Measurements from ENCODE around the gene ZNF440.
"Not testable (repeated sequence)": the region's sequence is repeated elsewhere in the genome, so short reads cannot be mapped to it uniquely, and the experiment has no call there.

The ZNF440 gene

DNA sequence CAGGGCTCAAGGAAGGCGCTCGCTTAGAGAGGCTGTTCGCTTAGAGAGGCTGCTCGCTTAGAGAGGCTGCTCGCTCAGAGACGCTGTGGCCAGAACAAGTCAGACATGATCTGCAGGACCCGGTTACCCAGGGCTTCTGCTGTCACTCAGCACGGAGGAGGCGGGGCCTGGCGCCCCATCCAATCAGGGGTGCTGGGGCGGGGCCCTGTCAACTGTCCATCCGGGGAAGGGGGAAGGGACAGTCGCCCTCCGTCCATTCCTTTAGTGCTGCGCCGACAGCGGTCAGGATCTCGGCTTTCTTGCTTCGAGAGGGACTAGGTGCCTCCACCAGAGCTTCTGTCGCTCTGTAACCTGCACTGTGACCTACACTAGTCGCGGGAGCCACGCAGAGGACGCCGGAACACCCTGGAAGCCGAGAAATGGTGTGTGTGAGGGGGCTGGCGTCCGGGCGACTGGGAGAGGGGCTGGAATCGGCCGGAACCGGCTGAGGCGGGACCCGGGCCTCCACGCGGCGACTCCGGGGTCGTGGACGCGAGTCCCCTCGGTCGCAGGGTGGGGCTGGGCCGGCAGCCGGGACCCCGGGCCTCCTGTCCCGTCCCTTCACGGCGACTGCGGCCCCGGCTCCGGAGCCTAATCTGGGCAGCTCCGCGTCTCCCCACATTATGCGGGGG, at the start of gene ZNF440:
Gene ZNF440, plus strand, starts transcription at position 245 of the 671 bp plus-strand sequence. Its CDS starts 175 bp downstream, at position 420.
- peak; percentile 88 for DNase-seq

DNA sequence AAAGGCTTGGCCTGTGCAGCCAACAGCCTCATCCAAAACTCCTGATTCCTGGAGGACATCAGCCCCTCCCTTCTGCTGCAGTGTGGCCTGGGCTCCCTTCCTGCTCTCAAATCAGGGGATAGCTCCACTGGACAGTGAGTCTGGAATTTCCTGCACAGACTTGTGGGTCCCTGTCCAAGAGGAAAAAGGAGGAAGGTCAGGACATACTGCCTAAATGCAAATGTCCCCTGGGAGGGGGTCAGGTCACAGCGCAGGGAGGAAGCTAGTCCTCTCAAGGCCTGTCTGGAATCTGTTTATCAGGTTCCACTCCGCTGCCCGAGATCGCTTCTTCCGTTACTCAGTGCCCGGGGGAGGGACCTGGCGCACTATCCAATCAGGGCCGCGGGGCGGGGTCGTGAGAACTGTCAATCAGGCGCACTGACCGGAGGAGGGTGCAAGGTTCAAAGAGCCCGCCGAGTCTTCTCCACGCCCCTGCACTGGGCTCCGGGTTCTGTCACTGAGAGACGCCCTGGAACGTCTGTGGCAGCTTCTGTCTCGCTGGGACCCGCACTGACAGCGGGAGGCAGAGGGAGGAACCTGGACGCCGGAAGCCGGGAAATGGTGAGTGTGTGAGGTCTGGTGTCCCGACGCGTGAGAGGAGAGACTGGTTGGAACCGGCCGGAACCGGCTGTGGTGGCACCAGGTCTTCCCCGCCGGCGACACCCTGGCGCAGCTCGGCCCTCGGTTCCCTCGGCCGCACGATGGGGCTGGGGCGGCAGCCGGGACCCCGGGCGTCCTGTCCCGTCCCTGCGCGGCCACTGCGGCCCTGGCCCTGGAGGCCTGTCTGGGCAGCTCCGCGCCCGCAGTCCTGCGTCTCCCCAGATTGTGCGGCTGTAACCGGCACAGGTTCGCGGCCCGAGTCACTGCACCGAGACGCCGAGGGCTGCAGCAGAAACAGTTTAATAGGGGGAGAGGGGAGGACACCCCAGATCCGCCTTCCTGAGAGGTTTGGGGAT, 47.2 kb upstream of the ZNF440 start, which contains the start of gene ZNF441:
Gene ZNF441, plus strand, starts transcription at position 404 of the 995 bp plus-strand sequence. Its CDS starts 194 bp downstream, at position 598.
- DNase-seq = peak; percentile 94

DNA sequence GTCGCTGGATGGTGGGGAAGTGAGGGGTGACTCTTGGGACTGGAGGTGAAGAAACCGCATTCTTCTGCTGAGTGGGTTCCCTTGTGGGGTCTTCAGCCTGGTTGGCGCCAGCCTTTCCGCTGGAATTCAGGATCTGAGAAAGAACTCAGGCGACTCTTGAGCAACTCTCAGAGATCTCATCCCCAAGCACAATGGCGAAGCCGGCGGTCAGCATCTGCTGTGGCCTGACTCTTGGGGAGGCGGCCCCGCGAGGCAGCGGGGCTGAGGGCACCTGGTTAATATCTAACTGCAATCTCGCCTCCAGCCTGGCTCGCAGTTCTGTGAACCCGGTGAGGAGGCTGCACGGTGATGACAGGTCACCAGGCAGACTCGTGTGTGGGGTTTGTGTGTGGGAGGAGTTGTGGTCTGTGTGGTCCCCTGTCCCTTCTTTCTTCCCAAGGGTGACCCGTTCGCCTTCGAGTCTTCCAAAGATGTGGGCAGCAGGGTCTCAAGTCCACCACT, 46.4 kb upstream of the ZNF440 start:
- DNase-seq = peak; percentile 20

DNA sequence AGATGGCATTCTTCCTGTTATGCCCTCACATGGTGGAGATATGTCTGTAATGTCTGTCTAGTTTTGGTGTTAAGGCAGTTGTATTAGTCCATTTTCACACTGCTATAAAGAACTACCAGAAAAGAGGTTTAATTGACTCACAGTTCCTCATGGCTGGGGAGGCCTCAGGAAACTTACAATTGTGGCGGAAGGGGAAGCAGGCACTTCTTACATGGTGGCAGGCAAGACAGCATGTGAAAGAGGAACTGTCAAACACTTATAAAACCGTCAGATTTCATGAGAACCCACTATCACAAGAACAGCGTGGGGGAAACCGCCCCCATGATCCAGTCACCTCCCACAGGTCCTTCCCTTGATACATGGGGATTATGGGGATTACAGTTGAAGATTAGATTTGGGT, 44.1 kb upstream of the ZNF440 start:
- DNase-seq = no peak

DNA sequence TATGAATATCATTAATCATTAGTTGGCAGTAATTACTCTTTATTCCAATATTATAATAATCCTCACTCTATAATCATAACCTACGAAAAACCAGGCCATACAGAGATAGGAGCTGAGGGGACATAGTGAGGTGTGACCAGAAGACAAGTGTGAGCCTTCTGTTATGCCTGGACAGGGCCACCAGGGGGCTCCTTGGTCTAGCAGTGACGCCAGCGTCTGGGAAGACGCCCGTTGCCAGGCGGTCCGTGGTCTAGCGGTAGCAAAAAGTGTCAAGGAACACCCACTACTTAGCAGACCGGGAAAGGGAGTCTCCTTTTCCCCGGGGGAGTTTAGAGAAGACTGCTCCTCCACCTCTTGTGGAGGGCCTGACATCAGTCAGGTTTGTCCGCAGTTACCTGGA, 42.6 kb upstream of the ZNF440 start:
- DNase-seq = not testable (repeated sequence)

DNA sequence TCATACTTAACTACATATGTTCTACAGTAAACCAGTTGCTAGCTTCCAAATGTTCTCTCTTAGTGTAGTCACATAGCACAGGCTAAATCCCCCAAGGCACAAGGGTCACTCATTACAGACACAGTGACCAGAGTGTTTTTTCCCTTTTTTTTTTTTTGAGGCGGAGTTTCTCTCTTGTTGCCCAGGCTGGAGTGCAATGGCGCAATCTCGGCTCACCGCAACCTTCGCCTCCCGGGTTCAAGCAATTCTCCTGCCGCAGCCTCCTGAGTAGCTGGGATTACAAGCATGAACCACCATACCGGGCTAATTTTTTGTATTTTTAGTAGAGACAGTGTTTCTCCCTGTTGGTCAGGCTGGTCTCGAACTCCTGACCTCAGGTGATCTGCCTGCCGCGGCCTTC, 37.4 kb upstream of the ZNF440 start:
- not testable (repeated sequence) for DNase-seq

DNA sequence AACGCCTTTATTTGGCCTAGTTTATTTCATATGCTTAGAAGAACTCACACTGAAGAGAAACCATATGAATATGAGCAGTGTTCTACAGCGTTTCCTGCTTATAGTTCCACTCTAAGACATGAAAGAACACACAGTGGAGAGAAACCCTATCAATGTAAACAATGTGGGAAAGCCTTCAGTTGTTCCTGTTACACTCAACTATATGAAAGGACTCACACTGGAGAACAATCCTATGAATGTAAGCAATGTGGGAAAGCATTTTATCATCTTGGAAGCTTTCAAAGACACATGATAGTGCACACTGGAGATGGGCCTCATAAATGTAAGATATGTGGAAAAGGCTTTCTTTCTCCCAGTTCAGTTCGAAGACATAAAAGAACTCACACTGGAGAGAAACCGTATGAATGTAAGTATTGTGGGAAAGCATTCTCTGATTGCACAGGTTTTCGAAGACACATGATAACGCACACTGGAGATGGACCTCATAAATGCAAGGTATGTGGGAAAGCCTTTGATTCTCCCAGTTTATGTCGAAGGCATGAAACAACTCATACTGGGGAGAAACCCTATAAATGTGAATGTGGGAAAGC, 33.5 kb upstream of the ZNF440 start:
- no peak for DNase-seq

DNA sequence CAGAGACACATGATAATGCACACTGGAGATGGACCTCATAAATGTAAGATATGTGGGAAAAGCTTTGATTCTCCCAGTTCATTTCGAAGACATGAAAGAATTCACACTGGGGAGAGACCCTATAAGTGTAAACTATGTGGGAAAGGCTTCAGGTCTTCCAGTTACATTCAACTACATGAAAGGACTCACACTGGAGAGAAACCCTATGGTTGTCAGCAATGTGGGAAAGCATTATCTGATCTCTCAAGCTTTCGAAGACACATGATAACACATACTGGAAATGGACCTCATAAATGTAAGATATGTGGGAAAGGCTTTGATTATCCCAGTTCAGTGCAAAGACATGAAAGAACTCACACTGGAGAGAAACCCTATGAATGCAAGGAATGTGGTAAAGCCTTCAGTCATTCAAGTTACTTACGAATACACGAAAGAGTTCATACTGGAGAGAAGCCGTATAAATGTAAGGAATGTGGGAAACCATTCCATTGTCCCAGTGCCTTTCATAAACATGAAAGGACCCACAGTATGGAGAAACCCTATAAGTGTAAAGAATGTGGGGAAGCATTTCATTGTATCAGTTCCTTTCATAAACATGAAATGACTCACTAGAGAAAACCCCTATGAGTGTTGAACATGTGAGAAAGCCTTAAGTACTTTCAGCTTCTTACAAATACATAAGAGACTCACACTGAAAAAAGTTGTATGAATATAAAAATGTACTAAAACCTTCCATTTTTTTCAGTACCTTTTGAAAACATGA, 32.6 kb upstream of the ZNF440 start:
- DNase-seq = no peak

DNA sequence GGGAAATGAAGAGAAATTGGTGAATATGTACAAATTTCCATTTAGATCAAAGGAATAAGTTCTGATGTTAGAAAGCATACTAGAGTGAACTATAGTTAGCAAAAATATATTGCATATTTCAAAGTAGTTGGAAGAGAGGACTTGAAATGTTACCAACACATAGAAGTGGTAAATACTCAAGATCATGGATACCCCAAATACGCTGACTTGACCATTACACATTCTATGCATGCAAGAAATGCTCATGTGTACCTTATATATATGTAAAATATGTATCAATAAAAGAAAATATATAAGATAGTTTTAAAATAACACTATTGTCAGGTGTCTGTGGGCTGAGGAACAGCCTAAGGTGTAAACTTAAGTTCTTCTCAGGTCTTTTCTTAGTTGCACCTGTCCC, 30.3 kb upstream of the ZNF440 start:
- DNase-seq = no peak

DNA sequence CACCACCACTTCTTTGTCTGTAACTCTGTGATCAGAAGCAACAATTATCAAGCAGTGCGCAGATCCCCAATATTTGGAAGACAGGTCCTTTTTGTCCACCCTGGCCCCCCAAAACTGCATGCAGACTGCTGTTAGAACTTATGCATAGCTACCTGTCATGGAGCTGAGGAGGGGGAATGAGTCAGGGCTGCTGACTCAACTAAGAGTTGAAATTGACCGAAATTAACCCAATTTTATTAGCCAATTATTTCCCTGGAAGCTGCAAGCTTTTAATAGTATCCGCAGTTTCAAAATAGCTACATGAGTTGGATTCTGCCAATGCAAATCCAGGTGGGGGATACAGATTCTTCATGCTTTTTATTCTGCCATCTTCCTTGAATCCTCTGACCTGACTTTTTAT, 29.7 kb upstream of the ZNF440 start:
- DNase-seq = no peak

DNA sequence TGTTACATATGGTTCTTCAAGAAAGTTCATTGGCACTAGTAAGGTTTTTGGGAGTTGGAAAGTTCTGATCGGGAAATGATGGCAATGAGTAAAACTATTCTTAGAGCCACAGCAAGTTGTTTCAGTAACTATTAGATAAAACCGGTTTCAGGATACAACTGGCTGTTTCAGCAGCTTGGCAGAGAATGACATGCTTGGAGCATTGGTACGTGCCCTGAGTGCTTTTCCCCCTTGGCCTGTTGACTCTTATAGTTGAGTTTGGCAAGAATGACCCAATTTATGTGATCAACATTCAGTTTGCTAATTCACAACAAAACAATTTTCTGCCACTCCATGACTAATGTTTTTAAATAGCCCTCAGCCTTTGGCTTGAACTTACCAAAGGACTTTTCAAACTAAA, 26.5 kb upstream of the ZNF440 start:
- DNase-seq = no peak

DNA sequence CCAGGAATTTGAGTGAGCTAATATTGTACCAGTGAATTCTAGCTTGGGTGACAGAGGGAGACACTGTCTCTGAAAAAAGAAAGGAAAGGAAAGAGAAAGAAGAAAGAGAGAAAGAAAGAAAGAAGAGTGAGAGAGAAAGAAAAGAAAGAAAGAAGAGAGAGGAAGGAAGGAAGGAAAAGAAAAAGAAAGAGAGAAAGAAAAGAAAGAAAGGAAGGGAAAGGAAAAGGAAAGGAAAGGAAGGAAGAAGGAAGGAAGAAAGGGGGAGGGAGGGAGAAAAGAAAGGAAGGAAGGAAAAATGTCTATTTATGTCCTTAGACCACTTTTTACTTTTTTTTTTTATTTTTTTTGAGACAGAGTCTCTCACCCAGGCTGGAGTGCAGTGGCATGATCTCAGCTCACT, 21.1 kb upstream of the ZNF440 start:
- no peak for DNase-seq

DNA sequence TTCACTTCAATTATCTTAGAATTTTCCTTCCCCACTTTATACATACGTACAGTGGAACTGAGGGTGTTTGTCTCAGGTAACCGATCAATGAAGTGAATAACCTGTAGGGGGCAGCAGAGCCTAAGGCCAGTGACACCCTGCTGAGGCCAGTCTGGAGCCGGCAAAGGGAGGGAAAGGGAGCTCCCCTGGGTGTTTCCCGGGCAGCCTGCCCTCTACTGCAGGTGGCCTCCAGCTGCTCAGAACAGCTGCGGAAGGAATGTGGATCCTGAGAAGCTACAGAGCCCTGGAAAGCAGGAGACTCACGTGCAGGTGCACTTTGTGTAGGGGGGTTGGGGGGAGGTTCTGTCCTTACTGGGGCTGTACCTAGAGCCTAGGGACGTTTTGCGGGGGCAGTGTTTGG, 16.6 kb upstream of the ZNF440 start:
- DNase-seq = peak; percentile 81

DNA sequence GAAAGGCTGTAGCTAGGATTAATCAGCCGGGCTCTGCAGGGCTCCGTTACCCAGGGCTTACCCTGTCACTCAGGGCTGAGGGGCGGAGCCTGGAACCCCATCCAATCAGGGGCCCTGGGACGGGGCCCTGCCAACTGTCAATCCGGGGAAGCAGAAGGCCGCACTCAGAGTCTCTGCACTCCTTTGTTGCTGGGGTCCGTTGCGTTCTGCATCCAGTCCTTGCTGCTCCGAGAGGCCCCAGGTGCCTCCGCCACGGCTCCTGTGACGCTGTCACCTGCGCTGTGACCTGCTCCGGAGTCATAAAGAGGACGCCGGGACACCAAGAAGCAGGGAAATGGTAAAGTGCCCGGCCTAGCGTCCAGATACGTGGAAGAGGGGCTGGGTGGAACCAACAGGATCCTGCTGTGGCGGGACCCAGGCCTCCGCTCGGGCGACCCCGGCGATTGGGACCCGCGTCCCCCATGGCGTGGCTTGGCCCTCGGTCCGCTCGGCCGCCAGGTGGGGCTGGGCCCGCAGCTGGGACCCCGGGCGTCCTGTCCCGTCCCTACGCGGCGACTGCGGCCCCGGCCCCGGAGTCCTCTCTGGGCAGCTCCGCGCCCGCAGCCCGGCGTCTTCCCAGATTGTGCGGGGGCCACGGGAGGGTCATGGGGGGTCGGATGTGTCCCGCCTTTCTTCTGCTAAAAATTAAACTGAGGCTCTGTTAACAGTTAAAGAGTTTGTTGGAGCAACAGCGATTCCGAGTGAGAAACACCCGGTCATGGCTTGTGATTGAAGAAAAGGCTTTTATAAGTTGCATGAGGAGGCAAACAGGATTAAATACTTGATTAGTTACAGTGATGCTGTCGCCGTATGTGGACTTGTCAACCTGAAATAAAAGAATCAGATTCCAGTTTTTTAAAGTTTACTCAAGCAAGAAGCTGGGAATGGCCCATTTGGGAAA, 15.4 kb upstream of the ZNF440 start, which contains the start of gene ZNF491:
Gene ZNF491, plus strand, starts transcription at position 133 of the 940 bp plus-strand sequence. CDS start 7,431 bp downstream, outside the sequence.
- DNase-seq = peak; percentile 89

DNA sequence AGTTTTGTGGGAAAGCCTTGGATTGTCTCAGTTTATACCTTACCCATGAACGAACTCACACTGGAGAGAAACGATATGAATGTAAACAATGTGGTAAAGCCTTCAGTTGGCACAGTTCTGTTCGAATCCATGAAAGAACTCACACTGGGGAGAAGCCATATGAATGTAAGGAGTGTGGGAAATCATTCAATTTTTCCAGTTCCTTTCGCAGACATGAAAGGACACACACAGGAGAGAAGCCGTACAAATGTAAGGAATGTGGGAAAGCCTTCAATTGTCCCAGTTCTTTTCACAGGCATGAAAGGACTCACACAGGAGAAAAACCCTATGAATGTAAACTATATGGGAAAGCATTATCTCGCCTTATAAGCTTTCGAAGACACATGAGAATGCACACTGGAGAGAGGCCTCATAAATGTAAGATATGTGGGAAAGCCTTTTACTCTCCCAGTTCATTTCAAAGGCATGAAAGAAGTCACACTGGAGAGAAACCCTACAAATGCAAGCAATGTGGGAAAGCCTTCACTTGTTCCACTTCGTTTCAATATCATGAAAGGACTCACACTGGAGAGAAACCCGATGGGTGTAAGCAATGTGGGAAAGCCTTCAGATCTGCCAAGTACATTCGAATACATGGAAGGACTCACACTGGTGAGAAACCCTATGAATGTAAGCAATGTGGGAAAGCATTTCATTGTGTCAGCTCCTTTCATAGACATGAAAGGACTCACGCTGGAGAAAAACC, 7.5 kb upstream of the ZNF440 start:
- DNase-seq = no peak

DNA sequence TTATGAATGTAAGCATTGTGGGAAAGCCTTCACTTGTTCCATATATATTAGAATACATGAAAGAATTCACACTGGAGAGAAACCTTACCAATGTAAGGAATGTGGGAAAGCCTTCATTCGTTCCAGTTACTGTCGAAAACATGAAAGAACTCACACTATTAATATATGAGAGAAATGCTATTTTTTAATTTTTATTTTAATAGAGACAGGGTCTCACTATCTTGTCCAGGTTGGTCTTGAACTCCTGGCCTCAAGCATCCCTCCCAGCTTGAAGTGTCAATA, 7.0 kb upstream of the ZNF440 start:
- no peak for DNase-seq

DNA sequence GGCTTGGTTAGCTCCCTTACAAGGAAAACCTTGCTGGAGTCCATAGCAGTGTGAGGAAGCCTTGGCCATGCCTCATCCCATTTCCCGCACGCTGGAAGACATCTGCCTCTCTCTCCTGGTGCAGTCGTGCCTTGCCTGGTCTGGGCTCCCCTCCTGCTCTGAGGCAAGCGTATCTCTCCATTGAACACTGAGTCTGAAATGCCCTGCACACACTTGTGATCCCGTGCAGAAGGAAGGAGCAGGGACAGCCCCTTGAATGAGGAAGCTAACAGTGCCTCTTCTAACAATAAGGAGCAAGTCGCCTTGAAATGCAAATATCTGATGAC, 407 bp upstream of the ZNF440 start:
- DNase-seq = no peak

DNA sequence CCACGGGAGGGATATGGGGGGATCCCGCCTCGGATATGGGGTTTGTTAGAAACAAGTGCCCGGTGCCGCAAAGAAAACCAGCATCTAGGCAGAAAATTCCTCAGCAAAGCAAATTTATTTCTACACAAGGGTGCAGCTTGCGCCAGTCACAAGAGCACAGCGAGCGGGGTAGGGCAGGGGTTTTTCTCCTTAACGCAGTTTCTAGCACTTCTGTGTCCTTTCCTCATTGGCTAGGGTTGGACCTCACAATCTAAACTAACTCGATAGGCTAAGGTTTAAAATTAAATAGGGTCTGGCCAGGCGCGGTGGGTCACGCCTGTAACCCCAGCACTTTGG, 595 bp downstream of the ZNF440 start:
- no peak for DNase-seq

DNA sequence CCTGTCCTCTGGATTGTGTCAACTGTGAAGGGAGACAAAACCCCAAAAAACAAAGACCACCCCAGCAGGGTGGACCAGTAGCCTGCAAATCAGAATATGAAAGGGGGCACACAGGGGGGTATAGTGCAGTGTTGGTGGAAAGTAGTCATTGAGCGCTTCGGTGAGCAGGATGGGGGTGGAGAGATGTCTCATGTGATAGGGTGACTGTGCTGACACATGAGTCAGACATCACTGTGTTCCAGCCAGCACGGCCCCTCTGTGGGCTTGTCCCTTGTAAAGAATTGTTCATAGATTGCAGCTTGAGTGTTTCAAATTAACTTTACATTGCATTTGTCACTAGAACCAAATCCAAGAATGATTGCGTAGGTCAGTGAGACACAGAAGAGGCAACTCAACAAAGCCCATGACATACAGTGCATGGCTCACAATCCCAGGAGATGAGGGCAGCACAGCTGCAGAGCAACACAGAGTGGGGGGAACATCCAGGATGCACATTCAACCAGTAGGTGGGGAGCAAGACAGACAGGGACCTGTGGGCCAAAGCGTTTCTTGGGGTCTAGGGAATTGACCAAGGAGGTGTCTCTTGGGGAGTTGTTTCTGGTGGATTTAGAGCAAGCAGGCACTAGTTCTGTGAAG, 7.5 kb downstream of the ZNF440 start:
- no peak for DNase-seq
